GM19043 (cell line): ENCODE measurements around the gene BCAP29.

ENCODE experiments used
- ATAC-seq: cut with Tn5 transposase; IDR thresholded peaks from one replicate; pipeline ENCODE4 v1.9.1; 2021; ENCODE audit warnings: low read depth; ENCODE audit not compliant: unreplicated experiment

The BCAP29 gene

DNA sequence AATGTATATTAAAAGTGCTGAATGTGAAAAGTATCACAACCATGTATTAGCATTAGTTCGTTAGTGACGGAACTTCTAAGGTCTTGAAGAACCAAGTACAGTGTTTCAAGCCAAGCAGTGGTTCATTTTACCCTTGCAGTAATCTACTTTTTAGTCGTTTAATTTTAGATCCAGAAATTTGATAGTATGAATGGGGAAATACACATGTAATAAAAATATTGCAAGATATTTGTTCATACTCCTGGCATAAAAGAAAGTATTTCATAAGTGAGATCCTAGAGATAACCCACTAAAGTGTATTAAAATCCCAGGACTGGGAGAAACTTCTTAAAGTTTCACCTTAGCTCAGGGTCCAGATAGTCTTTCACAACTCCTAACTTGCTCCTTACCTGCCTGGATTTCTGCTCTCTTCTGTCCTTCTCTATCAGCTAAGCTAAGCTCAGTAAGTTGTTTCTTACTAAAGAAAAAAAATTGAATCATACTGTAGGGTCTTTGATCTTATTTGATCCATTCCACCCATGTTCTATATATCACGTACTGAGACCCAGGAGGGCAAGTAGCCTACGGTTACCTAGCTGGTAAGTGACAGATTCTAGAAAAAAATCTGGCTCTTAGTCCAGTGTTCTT lies 1.5 kb downstream of the BCAP29 start:
- ATAC-seq: no peak

DNA sequence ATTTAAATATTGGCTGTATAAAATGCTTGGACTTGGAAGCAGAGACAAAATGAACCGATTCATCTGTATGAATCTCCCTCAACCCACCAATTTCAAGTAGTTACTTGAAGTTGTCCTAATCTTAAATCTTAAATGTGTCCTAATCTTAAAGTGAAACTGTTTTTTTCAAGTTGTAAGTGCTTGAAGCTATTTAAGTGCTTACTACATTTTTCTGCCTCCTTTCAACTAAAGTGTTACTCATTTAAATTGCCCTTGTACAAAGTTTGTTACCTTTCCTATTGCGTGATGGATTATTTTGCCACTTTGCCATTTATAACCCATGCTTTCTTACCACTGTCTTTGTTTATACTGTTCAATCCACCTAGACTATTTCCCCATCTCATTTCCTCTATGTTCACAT lies 2.8 kb downstream of the BCAP29 start:
- ATAC-seq: no peak

DNA sequence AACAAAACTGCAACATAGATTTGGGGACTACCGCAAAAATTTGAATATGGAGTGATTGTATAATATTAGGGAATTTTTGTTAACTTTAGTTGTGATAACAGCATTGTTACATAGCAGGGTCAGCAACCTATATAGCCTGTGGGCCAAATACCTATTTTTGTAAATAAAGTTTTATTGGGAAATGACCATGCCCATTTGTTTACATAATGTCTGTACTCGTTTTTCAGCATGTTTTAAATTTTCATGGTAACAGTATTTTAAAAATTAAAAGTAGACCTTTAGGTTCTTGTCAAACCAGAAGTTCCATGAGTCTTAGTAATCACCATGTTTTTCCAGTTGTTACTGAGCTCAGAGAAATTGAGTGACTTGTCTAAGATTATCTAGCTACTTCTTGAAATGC lies 4.7 kb downstream of the BCAP29 start:
- ATAC-seq: no peak

DNA sequence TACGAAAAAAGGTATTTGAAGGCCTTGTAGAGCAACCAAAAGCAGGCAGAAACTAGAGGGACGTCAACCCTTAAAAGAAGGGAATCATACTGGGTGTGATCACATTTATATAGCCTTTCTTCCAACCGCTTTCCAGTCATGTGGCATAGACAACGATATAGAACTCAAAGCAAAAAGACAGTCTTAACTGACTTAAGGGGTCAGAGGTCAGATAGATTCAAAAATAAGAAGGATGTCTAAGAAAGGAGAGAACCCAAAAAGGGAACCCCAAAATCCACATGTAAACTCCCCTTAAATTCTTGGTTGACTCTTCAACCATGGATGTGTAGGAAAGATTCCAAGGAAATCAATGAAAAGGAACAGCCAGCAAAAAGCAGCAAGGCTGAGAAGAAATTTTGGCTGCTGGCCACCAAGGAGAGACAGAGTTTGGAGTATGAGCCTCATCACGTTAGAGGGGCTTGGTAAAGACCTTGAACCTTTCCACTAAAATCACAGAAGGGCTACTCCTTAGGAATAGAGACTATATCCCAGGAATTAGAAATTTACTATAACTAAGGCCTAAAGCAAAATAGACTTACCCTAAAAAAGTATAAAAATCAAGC lies 8.6 kb downstream of the BCAP29 start:
- no peak for ATAC-seq

DNA sequence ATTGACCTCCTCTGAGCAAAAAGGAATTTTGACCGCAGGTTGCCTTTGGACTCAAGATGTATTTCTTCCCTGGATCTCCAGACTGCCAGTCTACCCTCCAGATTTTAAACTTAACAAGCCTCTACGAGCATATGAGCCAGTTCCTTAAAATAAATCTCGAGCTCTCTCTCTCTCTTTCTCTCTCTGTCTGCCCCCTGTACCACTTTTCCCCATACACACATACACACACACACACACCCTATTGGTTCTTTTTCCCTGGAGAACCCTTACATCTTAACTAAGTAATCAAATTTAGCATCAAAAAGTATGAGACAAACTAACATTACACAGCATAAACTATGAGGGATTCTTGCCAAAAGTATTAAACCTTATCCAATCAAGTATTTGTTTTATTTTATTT lies 11.4 kb downstream of the BCAP29 start:
- ATAC-seq: no peak

DNA sequence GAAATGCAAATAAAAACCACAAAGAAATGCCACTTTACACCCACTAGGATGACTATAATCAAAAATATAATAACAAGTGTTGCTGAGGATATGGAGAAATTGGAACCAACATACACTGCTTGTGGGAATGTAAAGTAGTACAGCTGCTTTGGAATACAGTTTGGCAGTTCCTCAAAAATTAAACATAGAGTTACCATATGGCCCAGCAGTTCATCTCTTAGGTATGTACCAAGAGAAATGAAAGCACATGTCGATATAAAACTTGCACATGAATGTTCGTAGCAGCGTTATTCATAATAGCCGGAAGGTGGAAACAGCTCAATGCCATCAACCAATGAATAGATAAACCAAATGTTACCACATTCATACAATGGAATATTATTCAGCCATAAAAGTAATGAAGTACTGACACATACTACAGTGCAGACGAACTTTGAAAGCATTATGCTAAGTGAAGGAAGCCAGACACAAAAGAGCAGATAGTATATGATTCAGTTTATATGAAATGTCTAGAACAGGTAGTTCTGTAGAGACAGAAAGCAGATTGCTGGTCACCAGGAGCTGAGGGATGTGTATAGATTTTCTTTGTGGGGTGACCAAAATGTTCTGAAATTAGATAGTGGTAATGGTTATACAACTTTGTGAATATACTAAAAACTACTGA lies 12.4 kb downstream of the BCAP29 start:
- no peak for ATAC-seq

DNA sequence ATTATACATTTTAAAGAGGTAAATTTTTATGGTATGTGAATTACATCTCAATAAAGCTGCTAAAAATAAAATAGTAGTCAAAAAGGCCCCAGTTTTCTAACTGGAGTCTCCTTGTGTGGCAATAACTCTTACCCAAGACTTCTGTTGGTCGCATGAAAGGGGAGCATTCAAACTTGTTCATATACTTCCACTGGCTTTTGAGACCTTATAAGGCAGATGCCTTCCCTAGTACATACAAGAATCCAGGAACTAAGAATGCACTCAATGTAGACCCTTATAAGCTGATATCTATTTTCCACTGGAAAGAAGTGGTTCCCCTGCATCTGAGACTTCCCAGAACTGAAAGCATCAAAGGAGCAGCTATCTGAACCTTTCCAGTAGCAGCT lies 13.0 kb downstream of the BCAP29 start:
- no peak for ATAC-seq

DNA sequence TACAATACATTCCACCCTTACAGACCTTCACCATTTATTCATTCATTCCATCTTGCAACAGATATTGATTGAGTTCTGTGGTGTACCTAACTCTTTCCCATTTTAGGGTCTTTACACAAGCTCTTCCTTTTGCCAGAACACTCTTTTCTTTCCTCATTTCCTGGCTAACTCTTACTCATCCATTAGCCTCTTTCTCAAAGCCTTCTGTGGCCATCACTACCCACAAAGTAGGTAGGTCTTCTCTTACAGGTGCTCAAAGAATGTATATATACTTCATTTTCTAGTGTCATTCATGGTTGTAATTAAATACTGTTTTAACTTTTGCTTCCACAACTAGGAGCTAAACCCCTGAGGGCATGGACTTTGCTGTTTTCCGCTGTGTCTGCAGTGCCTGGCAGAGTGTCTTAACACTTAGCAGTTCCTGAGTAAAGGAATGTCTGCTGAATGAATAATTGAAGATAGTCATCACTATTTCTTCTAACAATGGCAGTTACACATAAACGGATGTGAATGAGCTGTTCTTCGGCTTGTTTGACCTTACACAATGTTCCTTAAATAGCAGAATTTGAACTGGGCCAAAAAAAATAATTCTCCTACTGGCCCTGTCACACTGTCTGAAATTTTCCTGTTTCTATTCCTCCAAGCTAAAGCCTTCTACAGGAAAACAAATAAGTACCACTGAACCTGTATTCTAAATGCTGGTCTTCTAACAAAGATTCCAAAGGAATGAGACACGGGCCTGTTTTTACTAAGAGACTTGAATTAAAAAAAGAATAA lies 15.1 kb downstream of the BCAP29 start:
- ATAC-seq: no peak

DNA sequence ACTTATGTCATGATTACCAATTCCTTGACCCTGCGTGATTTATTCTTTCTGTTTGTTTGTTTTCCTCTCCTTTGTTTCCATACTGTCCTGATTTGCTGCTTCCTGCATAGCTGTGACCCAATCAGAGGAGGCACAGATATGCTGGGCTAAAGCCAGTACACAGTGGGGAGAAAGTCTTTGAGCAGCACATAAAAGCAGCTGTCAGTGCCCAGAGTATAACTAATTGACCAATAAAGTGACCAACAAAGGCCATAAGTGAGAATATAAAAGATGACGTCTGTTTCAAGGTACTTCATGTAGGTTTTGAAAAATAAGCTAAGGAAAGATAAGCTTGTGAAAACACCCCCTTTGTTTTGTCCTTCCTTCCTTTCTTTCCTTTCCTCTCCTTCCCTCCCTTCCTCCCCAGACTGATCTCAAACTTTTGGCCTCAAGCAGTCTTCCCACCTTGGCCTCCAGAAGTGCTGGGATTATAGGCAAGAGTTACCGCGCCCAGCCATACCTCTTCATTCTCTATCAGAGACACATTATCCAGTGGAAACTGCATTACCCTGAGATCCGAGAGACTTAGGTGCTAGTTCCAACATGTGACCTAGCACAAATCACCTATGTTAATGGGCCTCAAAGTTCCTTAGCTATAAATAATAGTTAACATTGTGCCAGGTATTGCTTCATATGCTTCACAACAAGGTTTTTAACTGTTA lies 17.0 kb downstream of the BCAP29 start:
- no peak for ATAC-seq

DNA sequence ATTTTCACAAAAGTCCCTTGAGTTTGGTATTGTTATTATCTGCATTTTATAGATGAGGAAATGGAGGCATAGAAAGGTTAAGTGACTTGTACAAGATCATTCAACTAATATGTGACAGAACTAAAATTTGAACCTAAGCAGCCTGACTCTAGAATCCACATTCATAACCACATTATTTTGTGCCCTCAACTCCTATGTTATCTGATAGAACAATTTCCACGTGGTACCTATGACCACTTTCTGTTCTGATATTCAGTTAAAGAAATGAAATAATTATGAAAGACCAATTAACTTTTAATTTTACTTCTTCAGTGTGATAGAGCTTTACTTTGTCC lies 17.5 kb downstream of the BCAP29 start:
- no peak for ATAC-seq

DNA sequence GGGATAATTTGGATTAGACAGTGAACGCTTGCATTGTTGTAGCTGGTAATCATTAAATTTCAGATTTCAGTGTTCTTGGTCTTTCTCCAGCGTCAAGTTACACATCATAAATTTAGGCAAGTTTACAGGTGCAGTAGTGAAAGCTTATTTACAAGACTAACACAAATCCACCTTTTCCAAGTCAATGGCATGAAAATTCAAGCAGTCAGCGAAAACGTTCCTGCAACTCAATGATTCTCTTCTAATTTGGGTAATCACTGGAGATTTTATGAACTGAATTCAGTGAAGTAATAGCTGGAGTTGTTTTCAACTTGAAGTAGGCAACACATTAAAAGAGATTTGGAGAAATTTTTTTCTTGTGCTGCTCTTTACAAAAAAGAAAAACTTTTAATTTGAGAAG lies 17.9 kb downstream of the BCAP29 start:
- no peak for ATAC-seq

DNA sequence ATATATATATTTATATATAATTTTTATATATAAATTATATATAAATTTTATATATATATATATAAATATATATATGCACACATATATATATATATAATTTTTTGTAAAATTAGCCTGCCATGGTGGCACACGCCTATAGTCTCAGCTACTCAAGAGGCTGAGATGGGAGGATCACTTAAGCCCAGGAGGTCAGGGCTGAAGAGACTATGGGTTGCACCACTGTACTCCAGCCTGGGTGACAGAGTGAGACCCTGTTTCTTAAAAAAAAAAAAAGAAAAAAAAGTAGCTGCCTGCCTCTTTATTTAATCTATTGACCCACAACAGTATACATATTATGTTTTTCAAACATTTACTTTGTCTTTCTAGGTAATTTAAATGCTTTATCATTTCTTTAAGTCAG lies 19.2 kb downstream of the BCAP29 start:
- ATAC-seq: no peak

DNA sequence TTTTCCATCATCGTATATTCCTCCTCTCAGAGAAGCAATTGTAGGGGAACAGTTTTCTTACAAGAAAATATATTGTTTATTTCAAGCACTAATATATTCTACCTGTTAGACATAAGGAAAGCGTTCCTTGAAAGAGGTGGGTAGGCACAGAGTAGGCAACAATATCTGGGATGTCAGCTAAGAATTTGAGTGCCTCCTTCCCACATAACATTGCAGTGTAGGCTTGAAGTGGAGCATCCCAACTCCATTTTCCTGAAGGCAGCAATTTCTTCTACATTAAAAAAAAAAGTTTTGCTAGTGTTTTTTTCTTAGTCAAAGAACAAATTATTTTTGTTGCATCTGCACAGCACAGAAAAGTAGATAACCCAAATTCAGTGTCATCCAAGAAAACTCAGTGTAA lies 20.8 kb downstream of the BCAP29 start:
- ATAC-seq: no peak

DNA sequence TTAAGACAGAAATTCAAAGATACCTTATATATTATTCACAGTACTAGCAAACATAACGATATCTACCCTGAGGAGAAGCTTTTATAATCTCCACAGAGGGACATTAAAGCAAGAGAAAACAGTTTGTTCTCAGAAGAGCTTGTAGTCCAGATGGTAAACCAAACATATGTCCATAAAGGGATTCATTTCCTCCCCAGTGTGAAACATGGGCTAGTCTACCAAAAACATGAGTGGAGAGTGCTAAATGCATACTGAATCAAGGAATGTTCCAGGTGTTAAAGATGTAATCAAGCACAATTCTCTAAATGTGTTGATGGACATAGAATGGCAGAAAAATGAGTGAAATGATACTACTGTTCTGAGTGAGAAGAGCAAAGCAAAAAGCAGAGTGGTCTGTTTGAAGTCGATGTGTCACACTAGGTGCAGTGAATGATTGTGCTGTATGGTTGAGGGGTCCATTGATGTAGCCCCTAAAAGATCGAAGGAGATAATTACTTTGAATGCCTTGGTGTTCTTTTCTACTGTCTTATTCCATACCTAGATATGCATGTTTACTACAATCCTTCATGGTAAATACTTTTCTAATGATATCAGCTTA lies 25.3 kb downstream of the BCAP29 start:
- ATAC-seq: no peak

DNA sequence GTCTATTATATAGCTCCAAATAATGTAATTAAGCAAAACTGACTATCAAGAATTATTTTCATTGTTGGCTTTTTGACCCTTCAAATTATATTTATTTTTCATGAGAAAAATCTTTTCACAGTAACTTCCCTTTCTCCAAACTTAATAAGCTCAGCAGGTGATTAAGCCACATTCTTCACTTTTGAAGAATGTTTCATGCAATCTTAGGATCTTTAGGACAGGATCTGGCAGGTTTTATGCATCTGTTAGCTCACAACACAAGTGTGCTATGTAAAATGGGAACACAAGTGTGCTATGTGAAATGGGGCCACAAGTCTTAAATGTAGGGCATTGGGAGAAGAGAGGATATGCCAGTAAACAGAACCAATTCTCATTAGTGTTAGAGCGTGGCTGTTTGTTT lies 26.3 kb downstream of the BCAP29 start:
- ATAC-seq: no peak

DNA sequence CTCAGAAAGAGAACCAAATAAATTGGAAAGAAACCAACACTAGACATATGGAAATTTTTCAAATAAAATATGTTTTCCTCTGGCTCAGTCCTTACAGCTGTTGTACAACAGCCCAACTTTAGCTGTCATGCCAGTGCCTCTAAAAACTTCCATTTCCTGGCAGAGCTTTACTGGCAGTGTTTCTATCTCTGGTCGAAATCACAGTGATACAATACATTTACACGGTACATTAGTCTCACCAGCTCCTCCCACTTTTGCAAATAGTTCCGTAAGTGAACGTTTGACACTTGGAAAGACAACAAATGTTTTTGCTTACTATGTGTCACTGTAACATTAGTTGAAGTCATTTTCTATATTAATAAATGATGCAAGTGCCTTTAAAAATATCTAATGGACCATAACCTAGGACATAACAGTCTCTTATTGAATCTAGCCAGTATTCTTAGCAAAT lies 29.8 kb downstream of the BCAP29 start:
- no peak for ATAC-seq

DNA sequence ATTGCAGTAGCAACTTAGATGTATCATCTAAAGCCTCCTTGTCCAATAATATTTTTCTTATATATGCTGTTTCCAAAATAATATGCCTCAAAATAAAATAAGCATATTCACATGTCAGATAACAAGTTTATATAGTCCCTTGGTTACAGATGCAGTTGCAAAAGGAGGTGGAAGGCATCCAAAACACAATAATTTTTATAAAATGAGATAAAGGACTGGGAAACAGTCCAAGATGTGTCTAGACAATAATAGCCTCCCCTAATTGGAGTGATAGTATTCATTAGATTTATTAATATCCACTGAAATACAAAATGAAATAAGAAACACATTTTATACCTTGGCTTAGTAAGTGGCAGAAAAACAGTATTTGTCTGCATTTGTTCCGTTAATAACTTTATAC lies 30.3 kb downstream of the BCAP29 start:
- no peak for ATAC-seq

DNA sequence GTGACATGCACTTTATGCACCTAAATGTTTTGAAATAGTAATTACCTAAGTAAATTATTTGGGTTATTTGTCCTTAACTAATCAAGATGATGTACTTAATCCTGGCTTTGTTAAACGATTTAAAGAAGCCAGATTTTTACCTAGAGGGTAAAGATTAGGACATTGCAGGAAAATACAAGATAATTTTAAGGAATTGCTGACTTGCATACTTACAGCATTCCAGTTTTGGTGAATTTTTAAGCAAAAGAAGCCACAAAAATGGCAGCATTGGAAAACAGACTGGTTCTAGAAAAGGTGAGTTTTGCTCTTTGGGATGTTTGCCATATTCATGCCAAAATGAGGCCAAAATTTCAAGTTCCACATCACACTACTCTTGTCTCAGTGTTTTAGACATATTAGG lies 33.4 kb downstream of the BCAP29 start:
- no peak for ATAC-seq

DNA sequence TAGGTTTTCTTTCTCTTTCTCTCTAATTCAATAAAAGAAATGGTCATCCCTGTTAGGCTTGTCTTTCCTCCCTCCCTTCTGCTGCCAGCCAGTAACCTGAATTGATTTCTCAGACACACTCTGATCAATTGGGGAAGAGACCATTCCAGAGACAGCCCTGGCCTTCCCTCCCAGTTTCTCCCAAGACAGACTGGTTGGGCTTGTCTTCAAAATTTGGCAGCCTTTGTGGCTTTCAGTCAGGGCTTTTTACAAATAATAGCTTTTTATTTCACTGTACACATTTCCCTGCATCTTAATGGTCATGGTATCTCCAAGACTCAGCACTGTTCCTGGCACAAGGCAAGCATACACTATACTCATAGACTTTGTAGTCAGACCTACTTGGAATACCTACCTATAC lies 33.9 kb downstream of the BCAP29 start:
- no peak for ATAC-seq

DNA sequence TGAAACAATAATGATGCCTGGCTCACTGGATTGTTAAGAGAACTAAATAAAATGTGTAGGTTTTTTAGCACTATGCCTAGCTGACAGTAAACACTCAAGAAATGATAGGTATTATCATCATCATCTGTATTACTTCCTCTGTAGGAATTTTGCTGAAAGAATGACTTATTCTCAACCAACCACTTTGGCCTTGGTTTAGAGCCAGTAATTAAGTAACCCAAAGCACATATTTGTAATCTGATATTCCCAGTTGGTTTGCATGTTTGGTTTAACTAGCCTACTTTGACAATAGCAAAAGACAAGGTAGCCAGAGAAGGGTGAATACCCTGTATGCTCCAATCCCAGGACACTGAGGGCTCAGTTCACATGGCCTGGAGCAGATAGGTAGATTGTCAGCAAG lies 34.4 kb downstream of the BCAP29 start:
- ATAC-seq: no peak
